ENCODE data around the gene ZC3H4. TPM values are rescaled to one million over a fixed set of nuclear protein-coding genes. Genes with fewer than 3 reads are reported as not detected.

Gene ZC3H4
- total and polyA plus RNA-seq, 2 donors (not counting 1 experiment from before 2014, with no cell fraction given): 12.7 to 73.7 TPM

DNA sequence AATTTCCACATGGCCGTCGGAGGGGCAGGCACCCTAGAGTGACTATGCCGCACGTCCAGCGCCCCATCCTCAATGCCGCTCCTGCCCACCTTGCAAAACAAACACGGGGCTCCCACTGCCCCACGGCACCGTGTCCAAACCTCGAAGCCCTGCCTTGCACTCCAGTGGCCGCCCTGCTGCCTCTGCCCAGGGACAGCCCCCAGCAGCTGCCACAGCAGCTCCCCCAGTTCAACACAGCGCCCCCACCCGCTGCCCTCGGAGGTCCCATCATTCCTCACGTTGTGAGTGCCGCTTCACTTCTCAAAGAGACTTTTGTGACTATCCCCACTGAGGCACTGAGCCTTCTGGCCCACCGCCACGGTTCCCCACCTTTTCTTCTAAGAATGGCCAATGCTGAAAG lies 42.8 kb downstream of the ZC3H4 start:
- Mint-ChIP-seq H3K27ac (no peak overlapping the region), H3K9me3 (ENCODE audit: insufficient read depth) (no peaks in the 10 kb centered on the region), H3K27me3 (no peaks in the 10 kb centered on the region), H3K4me1 (peaks cover 4% of the 10 kb centered on the region), H3K4me3 (no peak overlapping the region)
- Histone ChIP-seq H2AFZ (ENCODE audit: insufficient read depth, low read depth, low read length, poor library complexity, severe bottlenecking) (no peak overlapping the region), H3K4me3 (ENCODE audit: control extremely low read depth in 1 of 5, extremely low read depth in 1 of 5, insufficient read depth in 1 of 5, low read depth in 2 of 5, low read length in 4 of 5) (no peak overlapping the region), H3K79me2 (ENCODE audit: control insufficient read depth, insufficient read depth, low read length) (peaks cover 55% of the 10 kb centered on the region), H3K9me3 (ENCODE audit: control extremely low read depth in 1 of 3, control insufficient read depth in 2 of 3, insufficient read depth in 1 of 3, low read length in 2 of 3) (no peaks in the 10 kb centered on the region), H3K9ac (ENCODE audit: low read length) (no peak overlapping the region), H3K27ac (ENCODE audit: low read length in 2 of 2) (no peak overlapping the region), H3K36me3 (replicated peaks in 1 of 2; ENCODE audit: control extremely low read depth in 1 of 2, control insufficient read depth in 1 of 2, extremely low read depth in 1 of 2, insufficient read depth in 2 of 2, low read length in 1 of 2) (peaks cover 0 to 83% of the 10 kb centered on the region in 2 experiments), H3K27me3 (replicated peaks in 1 of 4; ENCODE audit: control extremely low read depth in 1 of 4, control insufficient read depth in 3 of 4, insufficient read depth in 4 of 4, low read length in 3 of 4) (no peaks in the 10 kb centered on the region), H3K4me2 (replicated peaks; ENCODE audit: low read depth, low read length, poor library complexity, severe bottlenecking) (no peak overlapping the region), H3K4me1 (ENCODE audit: control insufficient read depth in 2 of 2, insufficient read depth in 2 of 2, low read length in 2 of 2) (no peaks in the 10 kb centered on the region), H4K20me1 (ENCODE audit: control insufficient read depth, insufficient read depth, low read length, poor library complexity, severe bottlenecking) (peaks cover 85% of the 10 kb centered on the region)
- intact Hi-C loops (cut with micrococcal nuclease): no loop called here
- WGBS (ENCODE audit: insufficient coverage): 97% methylated on average over 18 of the region's 18 CpGs
- CTCF ChIA-PET: no interaction called here
- ATAC-seq (ENCODE audit: low read depth) (no peak), DNase-seq (no peak)
- POLR2A ChIA-PET: no interaction called here
- TF ChIP-seq, protein P1, sequence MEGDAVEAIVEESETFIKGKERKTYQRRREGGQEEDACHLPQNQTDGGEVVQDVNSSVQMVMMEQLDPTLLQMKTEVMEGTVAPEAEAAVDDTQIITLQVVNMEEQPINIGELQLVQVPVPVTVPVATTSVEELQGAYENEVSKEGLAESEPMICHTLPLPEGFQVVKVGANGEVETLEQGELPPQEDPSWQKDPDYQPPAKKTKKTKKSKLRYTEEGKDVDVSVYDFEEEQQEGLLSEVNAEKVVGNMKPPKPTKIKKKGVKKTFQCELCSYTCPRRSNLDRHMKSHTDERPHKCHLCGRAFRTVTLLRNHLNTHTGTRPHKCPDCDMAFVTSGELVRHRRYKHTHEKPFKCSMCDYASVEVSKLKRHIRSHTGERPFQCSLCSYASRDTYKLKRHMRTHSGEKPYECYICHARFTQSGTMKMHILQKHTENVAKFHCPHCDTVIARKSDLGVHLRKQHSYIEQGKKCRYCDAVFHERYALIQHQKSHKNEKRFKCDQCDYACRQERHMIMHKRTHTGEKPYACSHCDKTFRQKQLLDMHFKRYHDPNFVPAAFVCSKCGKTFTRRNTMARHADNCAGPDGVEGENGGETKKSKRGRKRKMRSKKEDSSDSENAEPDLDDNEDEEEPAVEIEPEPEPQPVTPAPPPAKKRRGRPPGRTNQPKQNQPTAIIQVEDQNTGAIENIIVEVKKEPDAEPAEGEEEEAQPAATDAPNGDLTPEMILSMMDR (IDR thresholded peaks at IDR 0.05): no peak
- no peak for TF ChIP-seq EZH2 (IDR thresholded peaks at IDR 0.05; ENCODE audit: borderline replicate concordance, insufficient read depth, low read depth, low read length, poor library complexity, severe bottlenecking)

DNA sequence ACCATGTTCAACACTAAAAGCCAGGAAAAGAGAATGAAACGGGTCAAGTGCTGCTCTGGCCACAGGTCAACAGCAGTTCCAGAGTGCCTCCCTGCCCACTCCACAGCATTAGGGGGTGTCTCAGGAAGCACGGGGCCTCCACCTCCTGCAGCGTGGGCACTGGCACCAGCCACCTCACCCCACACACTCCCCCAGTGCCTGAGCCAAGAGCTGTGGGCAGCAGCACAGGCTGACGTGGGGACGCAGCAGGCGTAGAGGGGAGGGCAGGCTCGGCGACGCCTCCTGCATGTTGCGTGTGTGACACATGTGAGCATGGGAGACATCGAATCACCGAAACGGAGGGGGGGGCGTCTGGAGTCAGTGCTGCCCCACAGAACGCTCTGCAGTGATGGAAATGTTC lies 43.8 kb downstream of the ZC3H4 start:
- no peaks in the 10 kb centered on the region for H3K9me3 Mint-ChIP-seq (ENCODE audit: insufficient read depth)
- Histone ChIP-seq H3K79me2 (ENCODE audit: control insufficient read depth, insufficient read depth, low read length) (peaks cover 45% of the 10 kb centered on the region), H3K4me3 (ENCODE audit: control extremely low read depth in 1 of 5, extremely low read depth in 1 of 5, insufficient read depth in 1 of 5, low read depth in 2 of 5, low read length in 4 of 5) (no peak overlapping the region), H2AFZ (ENCODE audit: insufficient read depth, low read depth, low read length, poor library complexity, severe bottlenecking) (no peak overlapping the region), H3K9me3 (ENCODE audit: control extremely low read depth in 1 of 3, control insufficient read depth in 2 of 3, insufficient read depth in 1 of 3, low read length in 2 of 3) (no peaks in the 10 kb centered on the region), H3K4me2 (replicated peaks; ENCODE audit: low read depth, low read length, poor library complexity, severe bottlenecking) (no peak overlapping the region), H3K27ac (ENCODE audit: low read length in 2 of 2) (no peak overlapping the region), H3K27me3 (replicated peaks in 1 of 4; ENCODE audit: control extremely low read depth in 1 of 4, control insufficient read depth in 3 of 4, insufficient read depth in 4 of 4, low read length in 3 of 4) (no peaks in the 10 kb centered on the region), H3K4me1 (ENCODE audit: control insufficient read depth in 2 of 2, insufficient read depth in 2 of 2, low read length in 2 of 2) (no peaks in the 10 kb centered on the region), H4K20me1 (ENCODE audit: control insufficient read depth, insufficient read depth, low read length, poor library complexity, severe bottlenecking) (peaks cover 84% of the 10 kb centered on the region), H3K36me3 (replicated peaks in 1 of 2; ENCODE audit: control extremely low read depth in 1 of 2, control insufficient read depth in 1 of 2, extremely low read depth in 1 of 2, insufficient read depth in 2 of 2, low read length in 1 of 2) (peaks cover 0 to 83% of the 10 kb centered on the region in 2 experiments), H3K9ac (ENCODE audit: low read length) (no peak overlapping the region)
- intact Hi-C loops (cut with micrococcal nuclease): no loop called here
- TF ChIP-seq, protein P1 (IDR thresholded peaks at IDR 0.05): no peak
- TF ChIP-seq EZH2 (IDR thresholded peaks at IDR 0.05; ENCODE audit: borderline replicate concordance, insufficient read depth, low read depth, low read length, poor library complexity, severe bottlenecking): no peak
- H3K27ac Mint-ChIP-seq: no peak overlapping the region
- ChIA-PET CTCF (no interaction called here), POLR2A (no interaction called here)
- WGBS (ENCODE audit: insufficient coverage): 93% methylated on average over 14 of the region's 15 CpGs
- H3K4me1 Mint-ChIP-seq: no peaks in the 10 kb centered on the region
- H3K4me3 Mint-ChIP-seq: no peak overlapping the region
- DNase-seq (no peak), ATAC-seq (ENCODE audit: low read depth) (no peak)
- H3K27me3 Mint-ChIP-seq: no peaks in the 10 kb centered on the region
